NAMALWA (cell line): ENCODE measurements around the gene SLC6A17.

ENCODE experiments used
- DNase-seq: peaks from one replicate; pipeline ENCODE4 v3.0.0-alpha.2; 2015; ENCODE audit warnings: low spot score

SLC6A17 gene

GRCh38 chr1:110205156-110205555 lies 54.9 kb downstream of the SLC6A17 start:
- no peak for DNase-seq

GRCh38 chr1:110205591-110206155 lies 55.4 kb downstream of the SLC6A17 start:
- DNase-seq, result no peak

- no peak for DNase-seq
These were observed 56.1 kb downstream of the SLC6A17 start for GRCh38 chr1:110206261-110206920.

GRCh38 chr1:110207831-110208230 lies 57.5 kb downstream of the SLC6A17 start:
- DNase-seq, result peak; percentile 83

GRCh38 chr1:110208916-110209645 lies 58.8 kb downstream of the SLC6A17 start:
- DNase-seq, result no peak

GRCh38 chr1:110209715-110210603 lies 59.7 kb downstream of the SLC6A17 start, which contains the start of gene KCNC4:
TSS of gene KCNC4 (plus strand) at chr1:110210314. CDS start at chr1:110211500, 1,186 bp downstream.
- DNase-seq, result peak; percentile 89

- peak; percentile 57 for DNase-seq
These were observed 60.6 kb downstream of the SLC6A17 start for GRCh38 chr1:110210604-110211495.

- no peak for DNase-seq
These were observed 61.3 kb downstream of the SLC6A17 start for GRCh38 chr1:110211496-110212168.

GRCh38 chr1:110212169-110213142 lies 62.2 kb downstream of the SLC6A17 start:
- no peak for DNase-seq

- no peak for DNase-seq
These were observed 62.8 kb downstream of the SLC6A17 start for GRCh38 chr1:110213143-110213540.

- DNase-seq, result no peak
These were observed 64.4 kb downstream of the SLC6A17 start for GRCh38 chr1:110214454-110215404.

GRCh38 chr1:110215621-110216515 lies 65.6 kb downstream of the SLC6A17 start:
- no peak for DNase-seq

GRCh38 chr1:110216844-110217444 lies 66.7 kb downstream of the SLC6A17 start:
- DNase-seq, result no peak

- no peak for DNase-seq
These were observed 67.8 kb downstream of the SLC6A17 start for GRCh38 chr1:110218137-110218536.

- DNase-seq, result no peak
These were observed 68.4 kb downstream of the SLC6A17 start for GRCh38 chr1:110218739-110219138.

GRCh38 chr1:110220324-110220723 lies 70.0 kb downstream of the SLC6A17 start:
- DNase-seq, result no peak

- no peak for DNase-seq
These were observed 70.8 kb downstream of the SLC6A17 start for GRCh38 chr1:110221119-110221518.
